WTC11 (cell line): Measurements from ENCODE around the gene SNAPC1. TPM values are rescaled to one million over a fixed set of nuclear protein-coding genes. Genes with fewer than 3 reads are reported as not detected.

Source experiments
- ATAC-seq: fragments of 200-7000 bp; cut with Tn5 transposase; 2 replicates; pipeline ENCODE4 v1.10.0; 2021; ENCODE audit warnings: mild to moderate bottlenecking, moderate library complexity
- CTCF ChIA-PET: fragments of 300-600 bp; sonication (Branson Sonifier 250); formaldehyde crosslinking; loops from one replicate; lab custom pipeline; 2021; ENCODE audit warnings: antibody characterized with exemption; lab: Charles Lee
- POLR2A ChIA-PET: fragments of 350-600 bp; sonication (Branson Sonifier 250); formaldehyde crosslinking; loops from one replicate; lab custom pipeline; 2021; ENCODE audit warnings: antibody characterized with exemption; lab: Charles Lee
- DNase-seq: peaks from one replicate; pipeline ENCODE4 v3.0.0; 2021; ENCODE audit warnings: low spot score
- H3K27ac Mint-ChIP-seq: 2 replicates; pipeline ENCODE4 v1.8.0; 2021; ENCODE audit warnings: mixed read lengths
- H3K27me3 Mint-ChIP-seq: 2 replicates; pipeline ENCODE4 v1.8.0; 2021; ENCODE audit warnings: low read depth, mild to moderate bottlenecking, moderate library complexity, mixed read lengths
- H3K36me3 Mint-ChIP-seq: 2 replicates; pipeline ENCODE4 v1.8.0; 2021; ENCODE audit warnings: mixed read lengths
- H3K4me1 Mint-ChIP-seq: 2 replicates; pipeline ENCODE4 v1.8.0; 2022; ENCODE audit warnings: mixed read lengths
- H3K4me3 Mint-ChIP-seq: 2 replicates; pipeline ENCODE4 v1.8.0; 2021; ENCODE audit warnings: mild to moderate bottlenecking, moderate library complexity, mixed read lengths
- H3K9me3 Mint-ChIP-seq: 2 replicates; pipeline ENCODE4 v1.8.0; 2021; ENCODE audit warnings: mixed read lengths
- CREB1 ChIP-seq: sonication (generic); formaldehyde crosslinking; IDR thresholded peaks from 2 replicates; pipeline ENCODE4 v1.8.0; 2023; ENCODE audit warnings: mild to moderate bottlenecking, missing genetic modification reagents
- EMX1 ChIP-seq: fragments of 250-450 bp; sonication (Bioruptor Pico); IDR thresholded peaks from 2 replicates; pipeline ENCODE4 v1.8.0; 2021; ENCODE audit warnings: mild to moderate bottlenecking
- ESRRA ChIP-seq: sonication (generic); formaldehyde crosslinking; IDR thresholded peaks from 2 replicates; pipeline ENCODE4 v1.8.1; 2022; ENCODE audit warnings: mild to moderate bottlenecking, missing genetic modification reagents, borderline replicate concordance
- FOXJ3 ChIP-seq: sonication (generic); formaldehyde crosslinking; IDR thresholded peaks from 2 replicates; pipeline ENCODE4 v1.9.0; 2021; ENCODE audit warnings: missing genetic modification reagents, mild to moderate bottlenecking, borderline replicate concordance
- FOXP1 ChIP-seq: sonication (generic); formaldehyde crosslinking; IDR thresholded peaks from 2 replicates; pipeline ENCODE4 v1.8.0; 2022; ENCODE audit warnings: missing genetic modification reagents, mild to moderate bottlenecking, moderate library complexity, borderline replicate concordance
- GRHL2 ChIP-seq: fragments of 250-450 bp; sonication (Bioruptor Pico); IDR thresholded peaks from 2 replicates; pipeline ENCODE4 v1.8.0; 2022; ENCODE audit warnings: mild to moderate bottlenecking, moderate library complexity; ENCODE audit not compliant: insufficient replicate concordance, severe bottlenecking
- HMGA2 ChIP-seq: fragments of 250-450 bp; sonication (Bioruptor Pico); IDR thresholded peaks from 2 replicates; pipeline ENCODE4 v1.4.0; 2021; ENCODE audit warnings: mild to moderate bottlenecking, moderate library complexity
- IRF2 ChIP-seq: sonication (generic); formaldehyde crosslinking; IDR thresholded peaks from 2 replicates; pipeline ENCODE4 v1.8.0; 2022; ENCODE audit warnings: low read depth, missing genetic modification reagents, borderline replicate concordance
- JAZF1 ChIP-seq: fragments of 250-450 bp; sonication (Bioruptor Pico); IDR thresholded peaks from 2 replicates; pipeline ENCODE4 v1.9.0; 2021; ENCODE audit warnings: moderate library complexity, mild to moderate bottlenecking, inconsistent platforms
- KAT7 ChIP-seq: sonication (generic); formaldehyde crosslinking; IDR thresholded peaks from 2 replicates; pipeline ENCODE4 v1.8.1; 2023; ENCODE audit warnings: missing genetic modification reagents, mild to moderate bottlenecking, borderline replicate concordance
- NFATC4 ChIP-seq: fragments of 250-450 bp; sonication (Bioruptor Pico); IDR thresholded peaks from 2 replicates; pipeline ENCODE4 v1.9.0; 2021; ENCODE audit warnings: mild to moderate bottlenecking
- SMAD4 ChIP-seq: sonication (generic); formaldehyde crosslinking; IDR thresholded peaks from 2 replicates; pipeline ENCODE4 v1.8.0; 2022; ENCODE audit warnings: mild to moderate bottlenecking, missing genetic modification reagents
- SOX15 ChIP-seq: fragments of 250-450 bp; sonication (Bioruptor Pico); IDR thresholded peaks from 2 replicates; pipeline ENCODE4 v1.9.0; 2021; ENCODE audit warnings: mild to moderate bottlenecking
- TCF7 ChIP-seq: sonication (generic); formaldehyde crosslinking; IDR thresholded peaks from 2 replicates; pipeline ENCODE4 v1.8.0; 2022; ENCODE audit warnings: mild to moderate bottlenecking, low read depth, missing genetic modification reagents, moderate library complexity
- TP53 ChIP-seq: sonication (generic); formaldehyde crosslinking; IDR thresholded peaks from 2 replicates; pipeline ENCODE4 v1.8.1; 2023; ENCODE audit warnings: mild to moderate bottlenecking, missing genetic modification reagents
- ZNF121 ChIP-seq: sonication (generic); formaldehyde crosslinking; IDR thresholded peaks from 2 replicates; pipeline ENCODE4 v1.8.0; 2023; ENCODE audit warnings: missing genetic modification reagents
- ZNF263 ChIP-seq: sonication (generic); formaldehyde crosslinking; IDR thresholded peaks from 2 replicates; pipeline ENCODE4 v1.8.1; 2022; ENCODE audit warnings: low read depth, mild to moderate bottlenecking, moderate library complexity, missing genetic modification reagents
- total RNA-seq: library from RNA; stranded (reverse); gene quantifications from 3 replicates; pipeline ENCODE4 v1.2.3, GENCODE V29; 2021
- TF ChIP-seq, protein P1 (sequence below): fragments of 250-450 bp; sonication (Bioruptor Pico); IDR thresholded peaks from 2 replicates; pipeline ENCODE4 v1.8.0; 2021; ENCODE audit warnings: mild to moderate bottlenecking
- TF ChIP-seq, protein P2 (sequence below): sonication (generic); formaldehyde crosslinking; IDR thresholded peaks from 2 replicates; pipeline ENCODE4 v1.8.0; 2023; ENCODE audit warnings: missing genetic modification reagents
- TF ChIP-seq, protein P3 (sequence below): fragments of 200-600 bp; IDR thresholded peaks from 2 replicates; pipeline ENCODE4 v1.8.0; 2022; ENCODE audit warnings: antibody characterized with exemption
- TF ChIP-seq, protein P4 (sequence below): fragments of 250-450 bp; sonication (Bioruptor Pico); IDR thresholded peaks from 2 replicates; pipeline ENCODE4 v1.9.0; 2021; ENCODE audit warnings: moderate library complexity, mild to moderate bottlenecking, inconsistent platforms, borderline replicate concordance
- TF ChIP-seq, protein P5 (sequence below): sonication (generic); formaldehyde crosslinking; IDR thresholded peaks from 2 replicates; pipeline ENCODE4 v1.8.1; 2022; ENCODE audit warnings: low read depth, missing genetic modification reagents, borderline replicate concordance
- TF ChIP-seq, protein P6 (sequence below): fragments of 250-450 bp; sonication (Bioruptor Pico); IDR thresholded peaks from 2 replicates; pipeline ENCODE4 v1.9.0; 2021; ENCODE audit warnings: mild to moderate bottlenecking
- TF ChIP-seq, protein P7 (sequence below): sonication (generic); formaldehyde crosslinking; IDR thresholded peaks from 2 replicates; pipeline ENCODE4 v1.8.1; 2023; ENCODE audit warnings: mild to moderate bottlenecking, missing genetic modification reagents, borderline replicate concordance
- TF ChIP-seq, protein P8 (sequence below): sonication (generic); formaldehyde crosslinking; IDR thresholded peaks from 2 replicates; pipeline ENCODE4 v1.8.0; 2022; ENCODE audit warnings: mild to moderate bottlenecking, missing genetic modification reagents

The SNAPC1 gene
- total RNA-seq, 1 experiment from 2014 or later: 9.5 TPM

DNA sequence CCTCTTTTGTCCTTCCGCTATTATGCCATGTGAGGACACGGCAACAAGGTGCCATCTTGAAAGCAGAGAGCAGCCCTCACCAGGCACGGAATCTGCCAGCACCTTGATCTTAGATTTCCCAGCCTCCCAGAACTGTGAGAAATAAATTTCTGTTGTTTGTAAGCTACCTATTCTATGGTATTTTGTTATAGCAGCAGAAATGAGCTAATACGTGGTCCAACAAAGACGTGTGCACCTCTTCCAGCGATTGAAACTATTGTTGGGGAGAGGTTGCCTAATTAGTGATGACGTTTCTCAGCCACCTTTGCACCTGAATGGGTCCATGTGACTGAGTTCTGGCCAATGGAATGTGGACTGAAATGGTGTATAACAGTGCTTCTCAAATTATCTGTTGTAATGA is 2.3 kb upstream of the SNAPC1 start (continued):
- TF ChIP-seq NFATC4 (CRISPR knock-in tag): no peak
- TF ChIP-seq GRHL2 (CRISPR knock-in tag): no peak
- TF ChIP-seq, protein P1, sequence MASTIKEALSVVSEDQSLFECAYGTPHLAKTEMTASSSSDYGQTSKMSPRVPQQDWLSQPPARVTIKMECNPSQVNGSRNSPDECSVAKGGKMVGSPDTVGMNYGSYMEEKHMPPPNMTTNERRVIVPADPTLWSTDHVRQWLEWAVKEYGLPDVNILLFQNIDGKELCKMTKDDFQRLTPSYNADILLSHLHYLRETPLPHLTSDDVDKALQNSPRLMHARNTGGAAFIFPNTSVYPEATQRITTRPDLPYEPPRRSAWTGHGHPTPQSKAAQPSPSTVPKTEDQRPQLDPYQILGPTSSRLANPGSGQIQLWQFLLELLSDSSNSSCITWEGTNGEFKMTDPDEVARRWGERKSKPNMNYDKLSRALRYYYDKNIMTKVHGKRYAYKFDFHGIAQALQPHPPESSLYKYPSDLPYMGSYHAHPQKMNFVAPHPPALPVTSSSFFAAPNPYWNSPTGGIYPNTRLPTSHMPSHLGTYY (CRISPR knock-in tag): no peak
- TF ChIP-seq KAT7 (CRISPR knock-in tag): no peak
- no peak for TF ChIP-seq HMGA2 (CRISPR knock-in tag)
- TF ChIP-seq, protein P2, sequence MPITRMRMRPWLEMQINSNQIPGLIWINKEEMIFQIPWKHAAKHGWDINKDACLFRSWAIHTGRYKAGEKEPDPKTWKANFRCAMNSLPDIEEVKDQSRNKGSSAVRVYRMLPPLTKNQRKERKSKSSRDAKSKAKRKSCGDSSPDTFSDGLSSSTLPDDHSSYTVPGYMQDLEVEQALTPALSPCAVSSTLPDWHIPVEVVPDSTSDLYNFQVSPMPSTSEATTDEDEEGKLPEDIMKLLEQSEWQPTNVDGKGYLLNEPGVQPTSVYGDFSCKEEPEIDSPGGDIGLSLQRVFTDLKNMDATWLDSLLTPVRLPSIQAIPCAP (CRISPR knock-in tag): no peak
- TF ChIP-seq, protein P3, sequence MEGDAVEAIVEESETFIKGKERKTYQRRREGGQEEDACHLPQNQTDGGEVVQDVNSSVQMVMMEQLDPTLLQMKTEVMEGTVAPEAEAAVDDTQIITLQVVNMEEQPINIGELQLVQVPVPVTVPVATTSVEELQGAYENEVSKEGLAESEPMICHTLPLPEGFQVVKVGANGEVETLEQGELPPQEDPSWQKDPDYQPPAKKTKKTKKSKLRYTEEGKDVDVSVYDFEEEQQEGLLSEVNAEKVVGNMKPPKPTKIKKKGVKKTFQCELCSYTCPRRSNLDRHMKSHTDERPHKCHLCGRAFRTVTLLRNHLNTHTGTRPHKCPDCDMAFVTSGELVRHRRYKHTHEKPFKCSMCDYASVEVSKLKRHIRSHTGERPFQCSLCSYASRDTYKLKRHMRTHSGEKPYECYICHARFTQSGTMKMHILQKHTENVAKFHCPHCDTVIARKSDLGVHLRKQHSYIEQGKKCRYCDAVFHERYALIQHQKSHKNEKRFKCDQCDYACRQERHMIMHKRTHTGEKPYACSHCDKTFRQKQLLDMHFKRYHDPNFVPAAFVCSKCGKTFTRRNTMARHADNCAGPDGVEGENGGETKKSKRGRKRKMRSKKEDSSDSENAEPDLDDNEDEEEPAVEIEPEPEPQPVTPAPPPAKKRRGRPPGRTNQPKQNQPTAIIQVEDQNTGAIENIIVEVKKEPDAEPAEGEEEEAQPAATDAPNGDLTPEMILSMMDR: no peak
- no peak for TF ChIP-seq JAZF1 (CRISPR knock-in tag)
- TF ChIP-seq, protein P4, sequence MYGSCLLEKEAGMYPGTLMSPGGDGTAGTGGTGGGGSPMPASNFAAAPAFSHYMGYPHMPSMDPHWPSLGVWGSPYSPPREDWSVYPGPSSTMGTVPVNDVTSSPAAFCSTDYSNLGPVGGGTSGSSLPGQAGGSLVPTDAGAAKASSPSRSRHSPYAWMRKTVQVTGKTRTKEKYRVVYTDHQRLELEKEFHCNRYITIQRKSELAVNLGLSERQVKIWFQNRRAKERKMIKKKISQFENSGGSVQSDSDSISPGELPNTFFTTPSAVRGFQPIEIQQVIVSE: no peak
- TF ChIP-seq IRF2 (CRISPR knock-in tag): no peak
- no peak for TF ChIP-seq EMX1 (CRISPR knock-in tag)
- TF ChIP-seq, protein P5, sequence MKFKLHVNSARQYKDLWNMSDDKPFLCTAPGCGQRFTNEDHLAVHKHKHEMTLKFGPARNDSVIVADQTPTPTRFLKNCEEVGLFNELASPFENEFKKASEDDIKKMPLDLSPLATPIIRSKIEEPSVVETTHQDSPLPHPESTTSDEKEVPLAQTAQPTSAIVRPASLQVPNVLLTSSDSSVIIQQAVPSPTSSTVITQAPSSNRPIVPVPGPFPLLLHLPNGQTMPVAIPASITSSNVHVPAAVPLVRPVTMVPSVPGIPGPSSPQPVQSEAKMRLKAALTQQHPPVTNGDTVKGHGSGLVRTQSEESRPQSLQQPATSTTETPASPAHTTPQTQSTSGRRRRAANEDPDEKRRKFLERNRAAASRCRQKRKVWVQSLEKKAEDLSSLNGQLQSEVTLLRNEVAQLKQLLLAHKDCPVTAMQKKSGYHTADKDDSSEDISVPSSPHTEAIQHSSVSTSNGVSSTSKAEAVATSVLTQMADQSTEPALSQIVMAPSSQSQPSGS (CRISPR knock-in tag): no peak

DNA sequence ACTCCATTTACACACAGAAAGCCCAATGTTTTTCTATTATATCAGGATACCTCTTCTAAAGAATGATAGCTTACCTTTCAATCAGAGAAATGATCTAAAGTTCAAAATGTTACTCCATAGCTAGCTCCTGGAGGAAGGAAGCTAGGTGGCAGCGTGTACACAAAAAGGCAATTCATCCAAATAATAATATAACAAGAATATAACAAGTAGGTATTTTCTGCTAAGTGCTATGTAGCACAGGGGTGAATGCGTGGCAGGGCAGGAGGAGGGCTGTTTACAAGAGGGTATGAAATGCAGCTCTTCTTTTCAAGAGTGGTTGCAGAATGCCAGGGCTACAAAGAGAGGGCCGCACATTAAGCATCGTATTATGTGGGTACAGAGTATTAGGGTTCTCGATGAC is 663 bp upstream of the SNAPC1 start:
- DNase-seq (no peak), ATAC-seq (peak; percentile 5)
- Mint-ChIP-seq H3K9me3 (no peaks in the 10 kb centered on the region), H3K27me3 (no peaks in the 10 kb centered on the region), H3K4me3 (peak overlapping the region; percentile 99), H3K4me1 (peaks cover 43% of the 10 kb centered on the region), H3K36me3 (no peaks in the 10 kb centered on the region), H3K27ac (peak overlapping the region; percentile 100)
- ChIA-PET CTCF (interaction anchor here (0.5 to 2.0 kb wide), 10 partner anchors 9 to 291 kb away, joined by 3 to 13 read pairs (median 4); partner anchors contain the start of gene SYT16), POLR2A (interaction anchor here (0.5 to 1.7 kb wide), 12 partner anchors 8 to 350 kb away, joined by 3 to 15 read pairs (median 4); partner anchors contain the start of gene HIF1A)
- TF ChIP-seq CREB1 (CRISPR knock-in tag) (no peak), FOXP1 (CRISPR knock-in tag) (no peak), GRHL2 (CRISPR knock-in tag) (no peak), SMAD4 (CRISPR knock-in tag) (no peak), FOXJ3 (no peak), TP53 (CRISPR knock-in tag) (no peak), TCF7 (no peak), ZNF121 (CRISPR knock-in tag) (no peak), ZNF263 (CRISPR knock-in tag) (no peak), ESRRA (CRISPR knock-in tag) (no peak), SOX15 (no peak)
- TF ChIP-seq, protein P6, sequence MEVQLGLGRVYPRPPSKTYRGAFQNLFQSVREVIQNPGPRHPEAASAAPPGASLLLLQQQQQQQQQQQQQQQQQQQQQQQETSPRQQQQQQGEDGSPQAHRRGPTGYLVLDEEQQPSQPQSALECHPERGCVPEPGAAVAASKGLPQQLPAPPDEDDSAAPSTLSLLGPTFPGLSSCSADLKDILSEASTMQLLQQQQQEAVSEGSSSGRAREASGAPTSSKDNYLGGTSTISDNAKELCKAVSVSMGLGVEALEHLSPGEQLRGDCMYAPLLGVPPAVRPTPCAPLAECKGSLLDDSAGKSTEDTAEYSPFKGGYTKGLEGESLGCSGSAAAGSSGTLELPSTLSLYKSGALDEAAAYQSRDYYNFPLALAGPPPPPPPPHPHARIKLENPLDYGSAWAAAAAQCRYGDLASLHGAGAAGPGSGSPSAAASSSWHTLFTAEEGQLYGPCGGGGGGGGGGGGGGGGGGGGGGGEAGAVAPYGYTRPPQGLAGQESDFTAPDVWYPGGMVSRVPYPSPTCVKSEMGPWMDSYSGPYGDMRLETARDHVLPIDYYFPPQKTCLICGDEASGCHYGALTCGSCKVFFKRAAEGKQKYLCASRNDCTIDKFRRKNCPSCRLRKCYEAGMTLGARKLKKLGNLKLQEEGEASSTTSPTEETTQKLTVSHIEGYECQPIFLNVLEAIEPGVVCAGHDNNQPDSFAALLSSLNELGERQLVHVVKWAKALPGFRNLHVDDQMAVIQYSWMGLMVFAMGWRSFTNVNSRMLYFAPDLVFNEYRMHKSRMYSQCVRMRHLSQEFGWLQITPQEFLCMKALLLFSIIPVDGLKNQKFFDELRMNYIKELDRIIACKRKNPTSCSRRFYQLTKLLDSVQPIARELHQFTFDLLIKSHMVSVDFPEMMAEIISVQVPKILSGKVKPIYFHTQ (CRISPR knock-in tag): no peak
- TF ChIP-seq, protein P7, sequence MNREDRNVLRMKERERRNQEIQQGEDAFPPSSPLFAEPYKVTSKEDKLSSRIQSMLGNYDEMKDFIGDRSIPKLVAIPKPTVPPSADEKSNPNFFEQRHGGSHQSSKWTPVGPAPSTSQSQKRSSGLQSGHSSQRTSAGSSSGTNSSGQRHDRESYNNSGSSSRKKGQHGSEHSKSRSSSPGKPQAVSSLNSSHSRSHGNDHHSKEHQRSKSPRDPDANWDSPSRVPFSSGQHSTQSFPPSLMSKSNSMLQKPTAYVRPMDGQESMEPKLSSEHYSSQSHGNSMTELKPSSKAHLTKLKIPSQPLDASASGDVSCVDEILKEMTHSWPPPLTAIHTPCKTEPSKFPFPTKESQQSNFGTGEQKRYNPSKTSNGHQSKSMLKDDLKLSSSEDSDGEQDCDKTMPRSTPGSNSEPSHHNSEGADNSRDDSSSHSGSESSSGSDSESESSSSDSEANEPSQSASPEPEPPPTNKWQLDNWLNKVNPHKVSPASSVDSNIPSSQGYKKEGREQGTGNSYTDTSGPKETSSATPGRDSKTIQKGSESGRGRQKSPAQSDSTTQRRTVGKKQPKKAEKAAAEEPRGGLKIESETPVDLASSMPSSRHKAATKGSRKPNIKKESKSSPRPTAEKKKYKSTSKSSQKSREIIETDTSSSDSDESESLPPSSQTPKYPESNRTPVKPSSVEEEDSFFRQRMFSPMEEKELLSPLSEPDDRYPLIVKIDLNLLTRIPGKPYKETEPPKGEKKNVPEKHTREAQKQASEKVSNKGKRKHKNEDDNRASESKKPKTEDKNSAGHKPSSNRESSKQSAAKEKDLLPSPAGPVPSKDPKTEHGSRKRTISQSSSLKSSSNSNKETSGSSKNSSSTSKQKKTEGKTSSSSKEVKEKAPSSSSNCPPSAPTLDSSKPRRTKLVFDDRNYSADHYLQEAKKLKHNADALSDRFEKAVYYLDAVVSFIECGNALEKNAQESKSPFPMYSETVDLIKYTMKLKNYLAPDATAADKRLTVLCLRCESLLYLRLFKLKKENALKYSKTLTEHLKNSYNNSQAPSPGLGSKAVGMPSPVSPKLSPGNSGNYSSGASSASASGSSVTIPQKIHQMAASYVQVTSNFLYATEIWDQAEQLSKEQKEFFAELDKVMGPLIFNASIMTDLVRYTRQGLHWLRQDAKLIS (CRISPR knock-in tag): no peak
- TF ChIP-seq, protein P8, sequence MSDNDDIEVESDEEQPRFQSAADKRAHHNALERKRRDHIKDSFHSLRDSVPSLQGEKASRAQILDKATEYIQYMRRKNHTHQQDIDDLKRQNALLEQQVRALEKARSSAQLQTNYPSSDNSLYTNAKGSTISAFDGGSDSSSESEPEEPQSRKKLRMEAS: no peak
